ENCODE data around the gene UCN3.

UCN3 gene

DNA sequence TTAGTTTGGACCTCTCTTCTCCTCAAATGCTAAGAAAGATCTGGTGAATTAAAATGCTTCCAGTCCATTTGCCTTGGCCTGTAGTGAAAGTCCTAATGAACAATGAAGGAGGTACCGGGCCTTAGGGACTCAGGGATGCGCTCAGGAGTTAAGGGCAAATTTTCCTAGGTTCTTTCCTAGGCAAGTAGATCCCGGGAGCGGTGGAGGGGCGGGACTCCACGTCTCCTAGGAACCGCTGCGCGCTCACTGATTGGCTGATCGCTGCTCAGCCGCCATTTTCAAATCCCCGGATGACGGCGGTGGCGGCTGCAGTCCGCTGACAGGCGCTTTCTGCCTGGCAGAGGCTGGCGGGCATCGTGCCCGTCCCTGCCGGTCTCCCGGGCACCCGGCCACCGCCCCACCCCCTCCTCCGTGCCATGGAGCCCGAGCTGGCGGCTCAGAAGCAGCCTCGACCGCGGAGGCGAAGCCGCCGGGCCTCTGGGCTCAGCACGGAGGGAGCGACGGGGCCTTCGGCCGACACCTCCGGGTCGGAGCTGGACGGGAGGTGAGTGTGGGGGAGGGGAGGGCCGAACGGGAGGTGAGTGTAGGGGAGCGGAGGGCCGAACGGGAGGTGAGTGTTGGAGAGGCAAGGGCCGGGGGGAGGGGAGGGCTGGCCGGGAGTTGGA is 47.6 kb downstream of the UCN3 start, which contains the start of gene NET1:
NET1 (plus strand) TSS at position 281 of the 665 bp plus-strand sequence; CDS start at position 417, 136 bp downstream.
- H3K9me3 ChIP-seq (ENCODE audit: control insufficient read depth, insufficient read depth, low read depth, low read length): no peaks in the 10 kb centered on the region
- POLR2A ChIA-PET: interaction anchor here (0.5 to 1.1 kb wide), 4 partner anchors 18 to 79 kb away, joined by 3 to 6 read pairs (median 4); no protein-coding TSS in a partner anchor
- H3K36me3 ChIP-seq (ENCODE audit: control insufficient read depth in 2 of 2, insufficient read depth in 1 of 2, low read length in 2 of 2): peaks cover 0 to 6% of the 10 kb centered on the region in 2 experiments; a peak in 1 of 3 replicates
- peaks cover 3% of the 10 kb centered on the region; the same call in 1 of the 2 replicates for H3K4me1 ChIP-seq (ENCODE audit: control insufficient read depth, insufficient read depth, low read length)
- H3K27ac ChIP-seq (ENCODE audit: extremely low read depth, low read depth, low read length): peak within 1 kb of the TSS; percentile 82; the same call in 1 of the 2 replicates
- H3K4me3 ChIP-seq (ENCODE audit: low read depth, low read length): peak within 1 kb of the TSS; percentile 97
- CTCF ChIA-PET: interaction anchor here (0.6 kb wide), 1 partner anchor 1292 kb away, joined by 3 read pairs; no protein-coding TSS in a partner anchor
- TF ChIP-seq ZNF24 (tag by site-specific recombination; IDR thresholded peaks at IDR 0.05) (peak; percentile 20; the same call in 1 of the 2 replicates), ZNF175 (tag by site-specific recombination; IDR thresholded peaks at IDR 0.05) (no peak), ZNF791 (tag by site-specific recombination; IDR thresholded peaks at IDR 0.05) (no peak), ZNF394 (tag by site-specific recombination; IDR thresholded peaks at IDR 0.05; ENCODE audit: borderline replicate concordance) (no peak), ZNF223 (tag by site-specific recombination; IDR thresholded peaks at IDR 0.05) (no peak), SP7 (tag by site-specific recombination; IDR thresholded peaks at IDR 0.05) (peak; percentile 73), ZNF354C (tag by site-specific recombination; IDR thresholded peaks at IDR 0.05; ENCODE audit: borderline replicate concordance, low read depth) (no peak), ZNF202 (tag by site-specific recombination; IDR thresholded peaks at IDR 0.05; ENCODE audit: borderline replicate concordance) (no peak), ZNF302 (tag by site-specific recombination; IDR thresholded peaks at IDR 0.05; ENCODE audit: low read depth) (no peak), ZNF324 (tag by site-specific recombination; IDR thresholded peaks at IDR 0.05) (peak; percentile 78), ZFHX2 (tag by site-specific recombination; conservative IDR thresholded peaks at IDR 0.05) (peak; percentile 58), ZNF391 (tag by site-specific recombination; IDR thresholded peaks at IDR 0.05; ENCODE audit: borderline replicate concordance, low read depth) (0 out of 2 replicates have a peak, but pooled peaks have one; percentile 26), ZNF274 (IDR thresholded peaks at IDR 0.05; ENCODE audit: low read length) (no peak), ZNF274 (tag by site-specific recombination; IDR thresholded peaks at IDR 0.05; ENCODE audit: borderline replicate concordance) (no peak), ZNF426 (tag by site-specific recombination; IDR thresholded peaks at IDR 0.05) (no peak), SP3 (tag by site-specific recombination; IDR thresholded peaks at IDR 0.05) (no peak), KLF7 (tag by site-specific recombination; IDR thresholded peaks at IDR 0.05; ENCODE audit: borderline replicate concordance) (no peak)
- TF ChIP-seq, protein P1, sequence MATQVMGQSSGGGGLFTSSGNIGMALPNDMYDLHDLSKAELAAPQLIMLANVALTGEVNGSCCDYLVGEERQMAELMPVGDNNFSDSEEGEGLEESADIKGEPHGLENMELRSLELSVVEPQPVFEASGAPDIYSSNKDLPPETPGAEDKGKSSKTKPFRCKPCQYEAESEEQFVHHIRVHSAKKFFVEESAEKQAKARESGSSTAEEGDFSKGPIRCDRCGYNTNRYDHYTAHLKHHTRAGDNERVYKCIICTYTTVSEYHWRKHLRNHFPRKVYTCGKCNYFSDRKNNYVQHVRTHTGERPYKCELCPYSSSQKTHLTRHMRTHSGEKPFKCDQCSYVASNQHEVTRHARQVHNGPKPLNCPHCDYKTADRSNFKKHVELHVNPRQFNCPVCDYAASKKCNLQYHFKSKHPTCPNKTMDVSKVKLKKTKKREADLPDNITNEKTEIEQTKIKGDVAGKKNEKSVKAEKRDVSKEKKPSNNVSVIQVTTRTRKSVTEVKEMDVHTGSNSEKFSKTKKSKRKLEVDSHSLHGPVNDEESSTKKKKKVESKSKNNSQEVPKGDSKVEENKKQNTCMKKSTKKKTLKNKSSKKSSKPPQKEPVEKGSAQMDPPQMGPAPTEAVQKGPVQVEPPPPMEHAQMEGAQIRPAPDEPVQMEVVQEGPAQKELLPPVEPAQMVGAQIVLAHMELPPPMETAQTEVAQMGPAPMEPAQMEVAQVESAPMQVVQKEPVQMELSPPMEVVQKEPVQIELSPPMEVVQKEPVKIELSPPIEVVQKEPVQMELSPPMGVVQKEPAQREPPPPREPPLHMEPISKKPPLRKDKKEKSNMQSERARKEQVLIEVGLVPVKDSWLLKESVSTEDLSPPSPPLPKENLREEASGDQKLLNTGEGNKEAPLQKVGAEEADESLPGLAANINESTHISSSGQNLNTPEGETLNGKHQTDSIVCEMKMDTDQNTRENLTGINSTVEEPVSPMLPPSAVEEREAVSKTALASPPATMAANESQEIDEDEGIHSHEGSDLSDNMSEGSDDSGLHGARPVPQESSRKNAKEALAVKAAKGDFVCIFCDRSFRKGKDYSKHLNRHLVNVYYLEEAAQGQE (tag by site-specific recombination; IDR thresholded peaks at IDR 0.05): no peak
- TF ChIP-seq, protein P2, sequence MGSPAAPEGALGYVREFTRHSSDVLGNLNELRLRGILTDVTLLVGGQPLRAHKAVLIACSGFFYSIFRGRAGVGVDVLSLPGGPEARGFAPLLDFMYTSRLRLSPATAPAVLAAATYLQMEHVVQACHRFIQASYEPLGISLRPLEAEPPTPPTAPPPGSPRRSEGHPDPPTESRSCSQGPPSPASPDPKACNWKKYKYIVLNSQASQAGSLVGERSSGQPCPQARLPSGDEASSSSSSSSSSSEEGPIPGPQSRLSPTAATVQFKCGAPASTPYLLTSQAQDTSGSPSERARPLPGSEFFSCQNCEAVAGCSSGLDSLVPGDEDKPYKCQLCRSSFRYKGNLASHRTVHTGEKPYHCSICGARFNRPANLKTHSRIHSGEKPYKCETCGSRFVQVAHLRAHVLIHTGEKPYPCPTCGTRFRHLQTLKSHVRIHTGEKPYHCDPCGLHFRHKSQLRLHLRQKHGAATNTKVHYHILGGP (tag by site-specific recombination; IDR thresholded peaks at IDR 0.05): no peak
- TF ChIP-seq, protein P3, sequence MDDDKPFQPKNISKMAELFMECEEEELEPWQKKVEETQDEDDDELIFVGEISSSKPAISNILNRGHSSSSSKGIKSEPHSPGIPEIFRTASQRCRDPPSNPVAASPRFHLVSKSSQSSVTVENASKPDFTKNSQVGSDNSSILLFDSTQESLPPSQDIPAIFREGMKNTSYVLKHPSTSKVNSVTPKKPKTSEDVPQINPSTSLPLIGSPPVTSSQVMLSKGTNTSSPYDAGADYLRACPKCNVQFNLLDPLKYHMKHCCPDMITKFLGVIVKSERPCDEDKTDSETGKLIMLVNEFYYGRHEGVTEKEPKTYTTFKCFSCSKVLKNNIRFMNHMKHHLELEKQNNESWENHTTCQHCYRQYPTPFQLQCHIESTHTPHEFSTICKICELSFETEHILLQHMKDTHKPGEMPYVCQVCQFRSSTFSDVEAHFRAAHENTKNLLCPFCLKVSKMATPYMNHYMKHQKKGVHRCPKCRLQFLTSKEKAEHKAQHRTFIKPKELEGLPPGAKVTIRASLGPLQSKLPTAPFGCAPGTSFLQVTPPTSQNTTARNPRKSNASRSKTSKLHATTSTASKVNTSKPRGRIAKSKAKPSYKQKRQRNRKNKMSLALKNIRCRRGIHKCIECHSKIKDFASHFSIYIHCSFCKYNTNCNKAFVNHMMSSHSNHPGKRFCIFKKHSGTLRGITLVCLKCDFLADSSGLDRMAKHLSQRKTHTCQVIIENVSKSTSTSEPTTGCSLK (tag by site-specific recombination; IDR thresholded peaks at IDR 0.05): no peak
- TF ChIP-seq, protein P4, sequence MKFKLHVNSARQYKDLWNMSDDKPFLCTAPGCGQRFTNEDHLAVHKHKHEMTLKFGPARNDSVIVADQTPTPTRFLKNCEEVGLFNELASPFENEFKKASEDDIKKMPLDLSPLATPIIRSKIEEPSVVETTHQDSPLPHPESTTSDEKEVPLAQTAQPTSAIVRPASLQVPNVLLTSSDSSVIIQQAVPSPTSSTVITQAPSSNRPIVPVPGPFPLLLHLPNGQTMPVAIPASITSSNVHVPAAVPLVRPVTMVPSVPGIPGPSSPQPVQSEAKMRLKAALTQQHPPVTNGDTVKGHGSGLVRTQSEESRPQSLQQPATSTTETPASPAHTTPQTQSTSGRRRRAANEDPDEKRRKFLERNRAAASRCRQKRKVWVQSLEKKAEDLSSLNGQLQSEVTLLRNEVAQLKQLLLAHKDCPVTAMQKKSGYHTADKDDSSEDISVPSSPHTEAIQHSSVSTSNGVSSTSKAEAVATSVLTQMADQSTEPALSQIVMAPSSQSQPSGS (tag by site-specific recombination; IDR thresholded peaks at IDR 0.05; ENCODE audit: low read depth): no peak
- TF ChIP-seq, protein P5, sequence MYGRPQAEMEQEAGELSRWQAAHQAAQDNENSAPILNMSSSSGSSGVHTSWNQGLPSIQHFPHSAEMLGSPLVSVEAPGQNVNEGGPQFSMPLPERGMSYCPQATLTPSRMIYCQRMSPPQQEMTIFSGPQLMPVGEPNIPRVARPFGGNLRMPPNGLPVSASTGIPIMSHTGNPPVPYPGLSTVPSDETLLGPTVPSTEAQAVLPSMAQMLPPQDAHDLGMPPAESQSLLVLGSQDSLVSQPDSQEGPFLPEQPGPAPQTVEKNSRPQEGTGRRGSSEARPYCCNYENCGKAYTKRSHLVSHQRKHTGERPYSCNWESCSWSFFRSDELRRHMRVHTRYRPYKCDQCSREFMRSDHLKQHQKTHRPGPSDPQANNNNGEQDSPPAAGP (tag by site-specific recombination; IDR thresholded peaks at IDR 0.05): peak; percentile 66
- TF ChIP-seq, protein P6, sequence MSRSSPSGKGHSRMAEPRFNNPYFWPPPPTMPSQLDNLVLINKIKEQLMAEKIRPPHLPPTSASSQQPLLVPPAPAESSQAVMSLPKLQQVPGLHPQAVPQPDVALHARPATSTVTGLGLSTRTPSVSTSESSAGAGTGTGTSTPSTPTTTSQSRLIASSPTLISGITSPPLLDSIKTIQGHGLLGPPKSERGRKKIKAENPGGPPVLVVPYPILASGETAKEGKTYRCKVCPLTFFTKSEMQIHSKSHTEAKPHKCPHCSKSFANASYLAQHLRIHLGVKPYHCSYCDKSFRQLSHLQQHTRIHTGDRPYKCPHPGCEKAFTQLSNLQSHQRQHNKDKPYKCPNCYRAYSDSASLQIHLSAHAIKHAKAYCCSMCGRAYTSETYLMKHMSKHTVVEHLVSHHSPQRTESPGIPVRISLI (tag by site-specific recombination; IDR thresholded peaks at IDR 0.05): no peak
- TF ChIP-seq, protein P7, sequence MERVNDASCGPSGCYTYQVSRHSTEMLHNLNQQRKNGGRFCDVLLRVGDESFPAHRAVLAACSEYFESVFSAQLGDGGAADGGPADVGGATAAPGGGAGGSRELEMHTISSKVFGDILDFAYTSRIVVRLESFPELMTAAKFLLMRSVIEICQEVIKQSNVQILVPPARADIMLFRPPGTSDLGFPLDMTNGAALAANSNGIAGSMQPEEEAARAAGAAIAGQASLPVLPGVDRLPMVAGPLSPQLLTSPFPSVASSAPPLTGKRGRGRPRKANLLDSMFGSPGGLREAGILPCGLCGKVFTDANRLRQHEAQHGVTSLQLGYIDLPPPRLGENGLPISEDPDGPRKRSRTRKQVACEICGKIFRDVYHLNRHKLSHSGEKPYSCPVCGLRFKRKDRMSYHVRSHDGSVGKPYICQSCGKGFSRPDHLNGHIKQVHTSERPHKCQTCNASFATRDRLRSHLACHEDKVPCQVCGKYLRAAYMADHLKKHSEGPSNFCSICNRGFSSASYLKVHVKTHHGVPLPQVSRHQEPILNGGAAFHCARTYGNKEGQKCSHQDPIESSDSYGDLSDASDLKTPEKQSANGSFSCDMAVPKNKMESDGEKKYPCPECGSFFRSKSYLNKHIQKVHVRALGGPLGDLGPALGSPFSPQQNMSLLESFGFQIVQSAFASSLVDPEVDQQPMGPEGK (tag by site-specific recombination; IDR thresholded peaks at IDR 0.05): peak; percentile 60; the same call in 1 of the 2 replicates

All from HEK293 (cell line).